IPS DF 4.7 (cell line): Measurements from ENCODE around the gene CD58.
"Not testable (repeated sequence)": the region's sequence is repeated elsewhere in the genome, so short reads cannot be mapped to it uniquely, and the experiment has no call there.

Experiments used
- DNase-seq: peaks from one replicate; pipeline ENCODE4 v3.0.0-alpha.2; 2013; ENCODE audit warnings: low spot score; ENCODE audit errors: extremely low read depth

Gene CD58, protein sequence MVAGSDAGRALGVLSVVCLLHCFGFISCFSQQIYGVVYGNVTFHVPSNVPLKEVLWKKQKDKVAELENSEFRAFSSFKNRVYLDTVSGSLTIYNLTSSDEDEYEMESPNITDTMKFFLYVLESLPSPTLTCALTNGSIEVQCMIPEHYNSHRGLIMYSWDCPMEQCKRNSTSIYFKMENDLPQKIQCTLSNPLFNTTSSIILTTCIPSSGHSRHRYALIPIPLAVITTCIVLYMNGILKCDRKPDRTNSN

DNA sequence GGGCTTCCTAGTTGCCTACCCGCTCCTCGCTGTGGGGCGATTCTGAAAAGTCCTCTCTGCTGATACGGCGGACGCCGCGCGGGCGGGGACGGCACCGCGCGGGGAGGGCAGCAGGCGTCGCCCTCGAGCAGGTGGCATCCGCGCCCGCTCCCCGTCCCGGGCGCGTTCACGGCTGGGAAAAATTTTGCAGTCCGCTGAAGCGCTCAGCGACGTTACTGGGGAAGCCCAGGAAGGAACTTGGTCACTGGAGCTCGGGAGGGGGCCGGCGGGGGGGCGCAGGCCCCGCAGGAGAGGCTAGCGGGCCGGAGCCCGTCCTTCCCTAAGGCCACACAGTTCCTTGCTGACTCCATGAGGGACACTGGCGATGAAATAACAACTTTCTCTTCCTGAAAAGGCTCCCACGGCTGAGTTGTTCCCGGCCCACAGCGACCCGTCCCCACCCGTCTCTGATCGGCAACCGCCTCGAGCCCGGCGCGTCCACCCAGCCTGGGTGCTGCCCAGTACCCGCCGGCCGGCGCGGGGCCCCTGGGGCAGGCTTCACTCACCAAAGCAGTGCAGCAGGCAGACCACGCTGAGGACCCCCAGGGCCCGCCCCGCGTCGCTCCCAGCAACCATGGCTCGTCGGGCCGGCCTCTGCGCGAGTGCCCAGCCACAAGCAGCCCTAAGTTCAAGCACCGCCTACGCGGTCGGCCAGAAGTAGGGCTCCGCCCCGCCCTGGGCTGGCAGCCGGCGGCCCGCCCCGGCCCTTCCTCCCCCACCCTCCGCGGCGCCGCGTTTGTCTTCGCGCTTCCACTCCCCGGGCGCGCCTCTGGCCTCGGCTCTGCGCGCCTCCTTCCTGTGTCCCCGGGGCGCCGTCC is at the start of gene CD58:
CD58 (minus strand) TSS at position 669 of the 857 bp plus-strand sequence; CDS start at position 615, 54 bp downstream.
- no peak for DNase-seq

DNA sequence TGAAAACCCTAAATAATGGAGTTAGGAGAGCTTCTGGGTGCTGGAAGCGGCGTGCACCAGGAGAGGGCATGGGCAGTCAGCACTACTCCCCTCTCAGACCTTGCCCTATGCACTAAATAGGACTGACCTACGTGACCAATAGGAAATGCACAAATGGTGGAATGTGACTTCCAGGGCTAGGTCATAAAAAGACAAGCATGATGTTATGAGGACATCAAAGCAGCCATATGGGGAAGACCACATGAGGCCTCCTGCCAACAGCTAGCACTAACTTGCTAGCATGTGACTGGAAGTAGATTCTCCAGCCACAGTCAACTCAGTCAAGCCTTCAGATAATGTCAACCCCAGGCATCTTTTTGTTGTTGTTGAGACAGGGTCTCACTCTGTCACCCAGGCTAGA is 49.6 kb upstream of the CD58 start:
- not testable (repeated sequence) for DNase-seq

DNA sequence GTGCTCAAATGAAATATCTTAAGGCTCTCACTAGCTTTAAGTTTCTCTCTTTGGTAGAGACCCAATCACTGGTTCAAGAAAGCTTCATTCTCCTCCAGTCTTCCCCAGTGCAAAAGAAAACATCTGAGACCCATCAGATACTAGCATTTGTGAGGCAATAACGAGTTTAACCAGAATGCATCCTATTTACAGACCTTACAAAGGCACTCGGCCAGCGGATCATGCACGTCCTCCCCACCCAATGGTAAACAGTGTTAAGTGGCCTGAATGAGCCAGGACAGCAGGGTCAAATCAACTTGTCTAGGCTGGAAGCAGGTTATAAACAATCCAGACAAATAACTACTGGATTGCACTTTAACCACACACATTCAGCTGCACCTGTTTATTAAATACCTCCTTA is 48.3 kb upstream of the CD58 start:
- not testable (repeated sequence) for DNase-seq

DNA sequence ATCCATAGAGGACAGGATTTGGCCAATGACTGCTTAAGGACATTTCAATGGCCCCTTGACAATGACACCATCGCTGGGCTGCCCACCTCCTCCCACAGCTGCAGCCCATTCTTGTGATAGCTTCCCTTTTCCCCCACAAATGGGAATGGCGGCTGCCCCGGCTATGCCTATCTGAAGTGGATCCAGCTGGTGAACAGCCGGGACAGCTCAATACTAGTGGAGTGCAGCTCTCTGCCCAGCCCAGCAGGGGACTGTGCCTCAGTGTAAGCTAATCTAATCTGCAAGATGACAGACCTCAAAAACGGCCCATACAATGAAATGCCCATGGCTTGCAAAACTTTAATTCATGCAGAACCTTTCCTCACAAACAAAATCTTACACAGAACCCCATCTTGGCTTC is 47.0 kb upstream of the CD58 start:
- not testable (repeated sequence) for DNase-seq

DNA sequence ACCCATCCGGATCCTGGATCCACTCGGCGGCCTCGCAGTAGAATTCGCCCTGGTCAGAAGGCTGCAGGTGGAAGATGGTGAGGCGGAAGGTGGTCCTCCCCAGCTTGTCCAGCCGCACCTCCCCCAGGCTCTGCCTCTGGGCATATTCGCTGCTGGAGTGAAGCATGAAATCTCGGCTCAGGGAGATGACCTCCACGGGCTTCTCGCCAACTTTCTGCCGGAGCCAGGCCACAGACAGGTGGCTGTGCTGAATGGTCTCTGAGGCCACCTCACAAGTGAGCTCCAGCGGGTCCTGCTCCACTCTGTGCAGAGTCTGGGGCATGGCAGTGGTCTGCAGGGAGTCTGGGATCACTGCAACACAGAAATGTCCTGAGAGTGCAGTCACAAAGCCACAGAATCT is 43.0 kb upstream of the CD58 start:
- DNase-seq, result not testable (repeated sequence)

DNA sequence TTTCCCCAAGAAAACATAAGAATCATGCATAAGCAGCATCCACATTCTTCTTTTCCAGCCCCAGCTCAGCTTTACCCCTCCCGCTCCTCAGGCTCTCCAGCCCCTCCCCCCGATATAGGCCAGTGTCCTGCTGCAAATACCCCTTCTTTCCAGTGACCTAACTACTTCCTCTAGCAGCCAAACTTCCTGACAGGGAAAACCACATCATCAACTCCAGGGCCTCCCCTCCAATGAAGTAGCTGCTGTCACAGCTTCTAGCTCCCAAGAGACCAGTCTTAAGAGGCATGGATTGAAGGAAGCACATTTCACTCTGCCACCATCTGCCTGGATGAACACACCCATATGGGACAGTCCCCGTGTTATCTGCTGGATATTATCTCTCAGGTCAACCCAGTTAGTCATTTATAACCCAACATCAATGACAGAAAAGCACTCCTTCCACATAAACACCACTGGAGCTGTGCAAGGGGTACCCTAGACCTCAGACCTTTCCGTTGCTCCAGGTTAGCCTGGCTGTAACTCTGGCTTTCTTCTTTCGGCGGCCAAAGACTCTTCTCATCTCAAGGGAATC is 39.1 kb upstream of the CD58 start:
- DNase-seq, result not testable (repeated sequence)

DNA sequence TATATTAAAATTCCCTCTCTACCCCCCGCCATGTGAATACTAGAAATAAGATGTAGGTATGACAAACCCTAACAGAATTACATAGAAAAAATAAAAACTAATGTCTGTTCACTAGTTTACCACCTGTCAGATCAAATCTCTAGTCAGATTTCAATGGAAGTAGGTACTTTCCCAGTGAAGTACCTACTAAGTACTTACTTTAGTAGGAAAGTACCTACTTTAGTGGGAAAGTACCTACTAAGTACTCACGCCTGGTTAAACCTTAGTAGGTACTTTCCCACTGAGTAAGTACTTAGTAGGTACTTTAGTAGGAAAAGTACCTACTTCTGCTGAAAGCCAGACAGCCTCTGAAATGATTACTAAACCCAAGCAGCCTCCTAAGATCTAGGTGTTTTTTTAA is 38.0 kb upstream of the CD58 start:
- not testable (repeated sequence) for DNase-seq

DNA sequence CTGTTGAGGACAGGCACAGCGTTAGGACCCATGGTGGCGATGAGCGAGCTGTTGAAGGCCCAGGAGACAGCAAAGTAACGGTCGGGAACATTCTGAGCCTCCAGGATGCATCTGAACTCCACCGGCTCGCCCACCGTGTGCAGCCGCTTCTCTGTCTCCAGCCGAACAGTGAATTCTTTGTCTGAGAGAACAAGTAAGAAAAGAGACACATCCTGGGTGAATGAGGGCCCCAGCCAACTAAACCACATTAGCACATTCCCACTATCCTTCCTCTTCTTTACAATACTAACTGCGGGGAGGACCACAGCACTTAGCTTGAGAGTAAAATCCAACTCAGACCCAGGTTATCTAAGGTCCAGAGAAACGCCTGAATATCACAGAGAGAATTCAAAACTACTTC is 37.3 kb upstream of the CD58 start:
- not testable (repeated sequence) for DNase-seq

DNA sequence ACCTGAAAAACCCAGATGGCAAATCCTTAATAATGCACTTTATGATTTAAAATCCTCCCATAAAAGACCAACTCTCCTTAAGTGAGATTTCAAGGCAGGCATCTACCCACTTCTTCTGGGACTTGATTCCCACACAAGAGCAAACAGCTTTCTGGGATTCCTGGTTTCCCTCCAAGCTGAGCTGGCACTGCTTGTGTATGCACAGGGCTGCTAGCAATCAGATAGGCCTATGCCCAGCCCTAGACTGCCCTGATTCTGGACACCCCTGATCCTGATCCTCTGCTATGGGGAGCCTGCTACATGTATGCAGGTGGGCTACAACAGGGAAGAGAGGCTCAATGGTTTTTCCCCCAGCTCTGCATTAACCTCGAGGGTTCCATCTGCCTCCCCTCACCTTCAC is 36.6 kb upstream of the CD58 start:
- DNase-seq, result not testable (repeated sequence)

DNA sequence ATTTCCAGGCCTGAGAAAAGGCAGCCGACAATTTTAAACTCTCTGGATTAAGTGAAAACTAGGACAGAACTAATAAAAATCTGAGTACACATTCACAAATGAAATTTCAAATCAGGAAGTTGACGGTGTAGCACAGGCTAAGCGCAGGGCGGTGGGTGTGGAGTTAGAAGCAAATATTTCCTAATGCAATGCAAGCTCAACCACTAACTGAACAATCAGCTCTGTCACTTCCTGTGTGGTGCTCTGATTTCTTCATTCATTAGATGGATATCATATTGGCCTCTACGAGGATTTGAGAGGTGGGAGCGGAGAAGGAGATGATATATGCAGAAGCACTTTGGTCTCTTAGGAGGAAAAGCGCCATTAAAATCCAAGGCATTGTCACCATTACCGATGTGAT is 35.2 kb upstream of the CD58 start:
- not testable (repeated sequence) for DNase-seq

DNA sequence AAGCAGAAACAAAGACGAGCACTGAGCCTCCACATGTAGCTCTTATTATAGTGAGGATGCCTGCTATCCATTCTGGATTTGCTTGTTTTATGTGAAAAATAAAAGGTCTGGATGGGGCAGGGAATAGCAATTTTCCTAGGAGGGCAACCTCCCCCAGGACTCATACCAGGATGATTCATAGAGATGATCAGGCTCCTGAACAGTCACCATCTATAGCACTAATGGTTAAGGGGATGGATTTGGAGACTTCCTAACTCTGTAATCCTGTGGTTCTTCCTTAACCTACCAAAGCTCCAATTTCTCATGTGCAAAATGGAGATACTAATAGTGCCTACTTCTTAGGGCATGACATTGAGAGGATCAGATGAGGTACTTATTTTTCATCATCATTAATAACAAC is 34.5 kb upstream of the CD58 start:
- no peak for DNase-seq

DNA sequence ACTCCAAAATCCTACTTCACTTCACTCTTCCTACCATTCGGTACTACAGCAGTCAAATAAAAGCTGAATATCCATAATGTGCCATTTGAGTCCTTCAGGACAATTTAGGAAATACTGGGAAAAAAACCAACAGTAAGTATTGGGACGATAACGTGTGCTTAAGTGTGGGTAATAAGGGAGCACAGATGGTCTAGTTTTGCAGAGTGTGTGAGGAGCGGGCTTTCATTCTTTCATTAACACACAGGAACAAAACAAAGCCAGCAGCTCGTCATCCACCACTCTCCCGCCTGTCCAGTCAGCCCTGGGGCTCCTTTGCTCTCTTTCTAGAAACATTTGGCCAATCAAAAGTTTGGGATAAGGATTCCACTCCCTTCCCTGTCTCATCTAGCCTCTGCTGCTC is 33.6 kb upstream of the CD58 start:
- DNase-seq, result not testable (repeated sequence)

DNA sequence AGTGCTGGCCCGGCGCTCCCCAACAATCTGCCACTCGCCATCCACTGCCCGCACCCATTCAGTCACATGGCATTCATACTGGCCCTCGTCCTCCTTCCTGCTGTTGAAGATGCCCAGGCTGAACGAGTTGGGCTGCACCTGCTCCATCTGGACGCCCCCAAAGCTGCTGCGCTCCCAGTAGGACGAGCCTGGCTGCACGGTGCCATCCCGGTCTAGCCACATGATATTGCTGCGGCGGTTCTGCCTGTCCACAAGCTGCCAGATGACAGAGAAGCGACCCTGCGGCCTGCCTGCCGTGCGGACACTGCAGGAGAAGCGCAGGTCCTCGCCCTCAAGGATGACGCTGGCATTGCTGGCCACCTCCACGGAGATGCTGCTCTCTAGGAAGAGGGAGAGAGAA is 32.8 kb upstream of the CD58 start:
- DNase-seq, result not testable (repeated sequence)

DNA sequence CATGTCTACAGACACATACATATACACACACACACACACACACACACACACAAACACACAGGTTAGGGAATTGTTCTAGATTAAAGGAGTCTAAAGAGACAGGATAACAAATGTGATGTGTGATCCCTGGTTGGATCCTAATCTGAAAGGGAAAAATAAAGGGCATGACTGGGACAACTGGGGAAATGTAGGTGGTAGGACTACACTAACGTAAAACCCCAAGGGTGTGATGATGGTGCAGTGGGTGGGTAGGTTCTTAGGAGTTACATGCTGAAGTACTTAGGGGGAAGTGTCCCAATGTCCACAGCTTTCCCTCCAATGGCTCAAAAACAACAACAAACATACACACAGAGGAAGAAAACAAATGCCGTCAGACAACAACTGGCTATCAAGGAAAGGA is 28.5 kb upstream of the CD58 start:
- not testable (repeated sequence) for DNase-seq

DNA sequence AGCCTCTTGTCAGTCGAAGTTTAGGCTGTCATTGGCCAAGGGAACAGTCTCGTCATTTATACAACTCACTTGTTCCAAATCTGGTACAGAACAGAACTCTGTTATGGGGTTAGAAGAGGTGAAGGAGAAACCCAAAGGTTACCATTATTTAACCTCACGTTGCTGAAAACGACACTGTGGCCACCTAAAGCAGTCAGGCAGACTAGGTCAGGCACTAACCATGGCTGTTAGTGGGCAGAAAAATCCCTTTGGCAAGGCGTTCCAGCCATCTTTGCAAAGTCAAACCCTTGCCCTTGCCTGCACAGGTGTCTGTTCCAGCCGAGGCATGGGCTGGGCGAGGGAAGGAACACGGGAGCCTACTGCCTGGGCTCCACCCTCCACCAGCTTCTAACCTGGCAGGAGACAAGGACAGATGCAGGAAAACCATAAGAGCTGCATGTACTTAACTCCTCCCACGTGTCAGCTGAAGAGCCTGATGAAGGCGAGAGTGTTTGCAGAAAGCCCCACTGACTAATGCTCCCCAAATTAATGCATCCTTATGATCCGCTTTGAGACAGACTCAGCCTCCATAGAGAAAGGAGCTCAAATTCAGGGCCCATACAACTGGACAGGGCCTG is 27.7 kb upstream of the CD58 start:
- not testable (repeated sequence) for DNase-seq

DNA sequence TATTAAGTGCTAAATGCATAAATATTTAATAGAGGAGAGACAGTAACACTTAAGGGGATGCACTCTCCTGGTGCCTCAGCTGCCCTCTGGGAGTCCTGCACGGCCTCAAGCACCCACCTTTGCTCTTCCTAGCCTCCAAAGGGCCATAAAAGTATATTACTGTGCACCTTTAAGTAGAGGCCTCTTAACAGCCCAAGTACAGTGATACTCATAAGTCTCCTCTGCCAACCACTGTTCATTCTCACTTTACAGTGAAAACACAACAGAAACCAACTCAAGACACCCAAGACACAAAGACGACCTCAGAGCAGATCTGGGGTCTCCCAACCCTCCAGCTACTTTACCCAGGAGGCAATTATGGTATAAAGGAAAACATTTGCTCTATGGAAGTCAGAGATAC is 26.6 kb upstream of the CD58 start:
- not testable (repeated sequence) for DNase-seq

DNA sequence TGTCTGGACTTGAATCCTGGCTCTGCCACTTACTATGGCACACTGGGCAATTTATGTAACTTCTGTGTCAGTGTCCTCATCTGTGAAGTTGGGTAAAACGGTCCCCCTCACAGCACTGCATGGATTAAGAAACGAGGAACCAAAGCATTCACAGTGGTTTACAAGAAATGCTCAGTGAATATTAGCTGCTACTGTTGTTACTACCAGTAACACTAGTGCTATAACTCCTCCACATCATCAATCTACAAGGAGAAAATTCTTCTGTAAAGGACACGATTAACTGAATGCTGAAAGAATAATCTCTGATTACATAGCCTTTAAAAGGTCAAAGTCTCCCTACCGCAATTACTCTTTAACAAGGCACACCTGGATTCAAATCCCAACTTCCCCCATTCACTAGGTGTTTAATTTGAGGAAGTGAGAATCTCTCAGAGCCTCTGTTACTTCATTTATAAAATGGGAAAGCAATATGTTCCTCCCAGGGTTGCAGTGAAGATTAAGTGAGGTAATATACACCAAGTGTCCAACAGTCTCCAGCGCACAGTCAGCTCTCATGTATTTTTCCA is 26.0 kb upstream of the CD58 start:
- DNase-seq, result not testable (repeated sequence)

DNA sequence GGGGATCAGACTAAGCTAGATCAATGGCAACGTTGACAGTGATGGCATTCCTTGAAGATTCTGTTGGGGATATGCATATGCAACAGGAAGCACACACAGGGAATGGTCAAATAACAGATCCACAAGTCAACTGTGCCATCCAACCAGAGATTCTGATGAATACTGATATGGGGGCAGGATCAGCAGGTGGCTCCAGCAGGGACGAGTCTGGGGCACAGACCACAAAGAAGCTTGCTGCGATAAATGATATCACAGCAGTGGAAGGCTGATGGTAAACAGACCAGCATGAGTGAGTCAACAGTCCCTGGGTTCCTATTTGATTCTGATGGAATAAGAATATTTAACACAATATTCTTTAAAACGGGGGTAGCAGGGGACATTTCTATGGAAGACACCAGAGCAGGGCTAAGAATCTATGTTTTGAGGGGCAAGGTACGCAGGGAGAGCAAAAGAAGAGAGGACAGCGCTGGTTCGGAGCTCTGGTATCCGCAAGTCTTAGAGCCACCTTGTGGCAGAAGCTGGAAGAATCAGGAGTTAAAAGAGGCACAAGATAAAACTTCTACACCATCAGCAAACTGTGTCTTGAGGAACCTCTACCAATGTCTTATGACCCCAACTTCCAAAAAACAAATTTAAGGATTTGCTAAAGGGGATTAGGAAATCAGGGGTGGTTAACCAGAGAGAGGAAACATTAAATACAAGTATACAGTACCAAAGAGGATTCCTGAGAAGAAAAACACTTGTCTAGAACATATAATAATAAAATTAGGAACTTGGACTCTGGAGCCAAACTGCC is 25.3 kb upstream of the CD58 start:
- not testable (repeated sequence) for DNase-seq

DNA sequence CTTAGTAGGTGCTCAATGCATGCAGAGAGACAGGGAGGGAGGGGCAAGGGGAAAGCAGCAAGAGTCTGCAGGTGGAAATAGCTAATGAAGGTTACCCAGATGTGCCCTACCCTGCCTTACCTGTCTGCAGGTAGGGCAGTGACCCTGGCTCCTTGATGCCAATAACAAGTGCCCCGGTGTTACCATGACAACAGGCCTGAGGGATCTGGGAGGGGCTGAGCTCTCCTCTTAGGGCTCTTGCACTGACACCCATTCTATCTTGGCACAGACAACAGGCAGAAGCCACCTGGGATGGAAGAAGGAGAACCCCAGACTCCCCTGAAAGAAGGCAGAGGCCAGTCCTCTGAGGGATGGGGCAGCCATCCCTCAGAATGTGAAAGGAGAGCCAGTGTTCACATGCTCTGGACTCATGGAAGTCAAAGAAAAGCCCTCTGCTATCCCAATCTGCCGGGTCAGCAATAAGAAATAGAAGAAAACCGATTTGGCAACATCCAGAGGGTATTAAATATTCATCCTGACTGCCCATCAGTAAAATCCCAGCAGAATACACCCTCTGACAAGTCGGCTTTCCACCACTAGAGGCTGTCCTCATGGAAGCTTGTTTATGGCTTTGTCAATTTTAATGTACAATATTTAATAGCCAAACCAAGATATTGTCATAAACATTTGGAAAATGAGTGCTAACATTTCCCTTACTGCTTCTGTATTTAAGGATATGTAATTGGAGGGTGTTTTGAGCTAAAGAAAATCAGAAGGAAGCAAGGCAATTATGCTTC is 24.4 kb upstream of the CD58 start:
- DNase-seq, result not testable (repeated sequence)

DNA sequence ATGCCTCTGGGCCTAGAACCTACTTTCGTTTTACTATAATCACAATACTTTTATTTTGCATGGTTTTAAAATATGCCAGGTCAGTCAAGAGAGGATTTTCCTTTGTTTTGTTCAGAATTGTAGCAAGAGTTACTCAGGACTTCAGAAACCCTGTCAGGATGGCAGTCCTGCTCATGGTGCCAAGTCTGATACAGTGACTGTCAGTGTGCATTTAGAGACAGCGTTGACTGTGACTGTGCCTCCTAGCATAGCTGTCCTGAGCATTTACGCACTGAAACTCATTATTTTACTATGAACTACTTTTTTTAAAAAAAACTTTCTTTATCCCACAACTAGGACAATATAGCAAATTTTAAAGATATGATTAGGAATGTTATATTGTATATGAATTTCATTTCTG is 23.2 kb upstream of the CD58 start:
- DNase-seq, result not testable (repeated sequence)
